NCI-H774 (cell line): Measurements from ENCODE around the gene PLB1.

Source experiments
- DNase-seq: peaks from one replicate; lab custom pipeline; 2025; lab: John Stamatoyannopoulos, UW

Gene PLB1

DNA sequence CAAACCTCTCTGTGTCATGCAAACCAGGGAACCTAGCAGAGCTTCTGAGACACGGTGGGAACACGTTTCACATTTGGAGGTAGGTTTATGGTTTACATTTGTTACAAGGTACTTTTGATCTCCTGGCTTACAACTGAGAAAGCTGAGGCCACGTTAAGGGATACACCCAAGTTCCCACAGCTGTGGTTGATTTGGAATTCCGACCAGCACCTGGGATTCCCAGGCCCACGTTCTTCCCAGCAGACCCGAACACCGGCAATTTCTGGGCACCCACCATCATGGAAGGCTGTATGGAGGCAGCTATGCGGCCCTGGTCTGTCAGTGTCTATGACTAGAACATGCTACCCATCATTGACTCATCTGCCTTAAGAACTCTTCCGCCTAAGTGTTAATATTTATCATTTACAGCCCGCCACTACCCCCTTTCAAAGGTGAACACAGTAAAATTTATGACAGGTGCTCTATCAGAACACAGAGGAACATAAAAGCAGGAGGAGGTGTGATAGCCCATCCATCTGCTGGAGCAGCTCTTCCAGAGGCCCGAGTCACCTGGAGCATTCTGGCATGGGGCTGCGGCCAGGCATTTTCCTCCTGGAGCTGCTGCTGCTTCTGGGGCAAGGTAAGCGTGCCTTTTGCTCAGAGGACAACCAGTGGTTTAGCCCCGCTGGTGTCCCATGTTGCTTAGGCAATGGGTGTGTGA, at the start of gene PLB1:
TSS of gene PLB1 (plus strand) at position 510 of the 700 bp plus-strand sequence. CDS start at position 565, 55 bp downstream.
- no peak for DNase-seq

DNA sequence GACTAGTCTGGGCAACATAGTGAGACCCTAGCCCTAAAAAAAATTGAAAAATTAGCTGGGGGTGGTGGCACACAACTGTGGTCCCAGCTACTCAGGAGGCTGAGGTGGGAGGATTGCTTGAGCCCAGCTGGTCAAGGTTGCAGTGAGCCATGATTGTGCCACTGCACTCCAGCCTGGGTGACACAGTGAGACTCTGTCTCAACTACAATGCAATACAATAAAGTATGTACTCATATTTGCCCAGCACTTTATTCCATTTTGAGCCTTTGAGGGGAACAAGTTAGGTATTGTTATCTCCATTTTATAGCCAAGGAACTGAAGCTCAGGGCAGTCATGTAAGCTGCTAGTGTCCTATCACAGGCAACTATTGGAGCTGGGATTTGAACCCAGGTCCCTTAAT, 49.3 kb upstream of the PLB1 start:
- DNase-seq, result no peak

DNA sequence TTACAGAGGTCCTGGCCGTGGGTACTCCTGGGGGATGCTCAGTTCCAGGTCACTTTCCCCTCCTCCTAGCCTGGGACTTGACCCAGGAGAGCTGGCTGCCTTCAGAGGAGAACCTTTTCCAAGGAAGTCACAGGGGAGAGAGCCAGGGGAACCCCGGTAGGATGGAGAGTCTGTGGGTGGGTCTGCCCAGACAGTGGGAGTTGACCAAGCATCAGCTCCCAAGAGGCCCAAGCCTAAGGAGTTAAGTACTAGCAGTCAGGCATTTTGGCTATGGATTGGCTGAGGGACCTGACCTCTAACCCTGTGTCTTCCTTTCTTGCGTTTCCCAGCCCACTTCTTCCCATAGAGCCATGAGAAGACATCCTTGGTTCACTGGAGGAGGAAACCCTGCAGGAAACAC, 48.8 kb upstream of the PLB1 start:
- no peak for DNase-seq

DNA sequence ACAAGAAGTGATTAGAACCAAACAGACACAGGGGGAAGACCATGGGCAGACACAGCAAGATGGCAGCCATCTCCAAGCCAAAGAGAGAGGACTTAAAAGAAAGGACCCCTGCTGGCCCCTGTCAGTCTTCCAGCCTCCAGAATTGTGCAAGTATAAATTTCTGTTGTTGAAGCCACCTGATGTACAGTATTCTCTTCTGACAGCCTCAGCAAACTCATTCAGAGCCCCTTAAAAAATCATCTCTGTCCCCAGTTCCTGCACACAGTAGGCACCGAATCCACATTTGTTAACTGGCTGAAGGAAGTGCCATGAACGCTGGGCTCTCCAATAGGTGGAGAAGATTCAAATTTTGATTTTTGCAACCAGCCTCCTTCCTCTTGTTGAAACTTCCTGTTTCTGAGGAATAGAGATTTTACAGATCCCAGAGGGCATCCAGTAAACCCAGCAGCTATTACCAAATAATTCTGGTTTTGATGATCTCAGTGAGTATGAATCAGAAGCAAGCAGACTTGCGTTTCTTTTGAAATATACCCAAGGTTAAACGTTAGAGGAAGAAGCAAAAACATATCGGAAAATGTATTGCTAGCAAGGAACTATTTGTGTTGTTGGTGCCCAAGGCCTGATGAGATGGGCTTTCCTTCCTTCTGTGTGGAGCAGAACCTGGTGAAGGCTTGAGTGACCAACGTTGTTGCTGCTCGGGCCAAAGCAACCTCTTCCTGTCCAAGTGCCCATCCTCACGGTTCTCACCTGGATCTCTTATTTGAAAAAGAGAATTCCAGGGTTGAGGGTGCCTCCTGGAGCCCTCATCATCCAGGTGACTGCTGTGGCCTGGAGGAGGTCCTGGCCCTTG, 47.7 kb upstream of the PLB1 start:
- no peak for DNase-seq

GRCh38 chr2:28448793-28449100, 47.1 kb upstream of the PLB1 start:
- no peak for DNase-seq

DNA sequence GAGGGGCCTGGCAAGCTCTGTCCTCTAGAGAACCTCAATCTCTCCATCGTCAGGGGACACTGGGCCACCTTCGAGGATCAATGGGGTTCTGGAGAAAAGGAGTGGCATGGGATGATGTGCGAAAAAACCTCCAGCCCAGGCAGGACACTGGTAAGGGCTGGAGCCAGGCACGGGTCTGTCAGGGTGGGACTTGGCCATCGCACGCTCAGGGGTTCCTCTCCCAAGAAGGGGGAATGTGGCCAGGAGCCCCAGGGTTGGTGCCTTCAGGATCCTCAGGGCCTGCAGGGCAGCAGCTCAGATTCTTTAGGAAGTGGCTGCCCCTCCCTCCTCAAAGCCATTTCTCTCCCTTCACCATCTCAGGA, 46.8 kb upstream of the PLB1 start:
- no peak for DNase-seq

- DNase-seq, result no peak
These were observed 46.1 kb upstream of the PLB1 start for GRCh38 chr2:28449488-28450395.

- no peak for DNase-seq
These were observed 44.8 kb upstream of the PLB1 start for GRCh38 chr2:28450901-28451565.

GRCh38 chr2:28451793-28452533, 43.9 kb upstream of the PLB1 start:
- no peak for DNase-seq

- no peak for DNase-seq
These were observed 43.3 kb upstream of the PLB1 start for GRCh38 chr2:28452534-28453081.

GRCh38 chr2:28453396-28453795, 42.5 kb upstream of the PLB1 start:
- no peak for DNase-seq

DNA sequence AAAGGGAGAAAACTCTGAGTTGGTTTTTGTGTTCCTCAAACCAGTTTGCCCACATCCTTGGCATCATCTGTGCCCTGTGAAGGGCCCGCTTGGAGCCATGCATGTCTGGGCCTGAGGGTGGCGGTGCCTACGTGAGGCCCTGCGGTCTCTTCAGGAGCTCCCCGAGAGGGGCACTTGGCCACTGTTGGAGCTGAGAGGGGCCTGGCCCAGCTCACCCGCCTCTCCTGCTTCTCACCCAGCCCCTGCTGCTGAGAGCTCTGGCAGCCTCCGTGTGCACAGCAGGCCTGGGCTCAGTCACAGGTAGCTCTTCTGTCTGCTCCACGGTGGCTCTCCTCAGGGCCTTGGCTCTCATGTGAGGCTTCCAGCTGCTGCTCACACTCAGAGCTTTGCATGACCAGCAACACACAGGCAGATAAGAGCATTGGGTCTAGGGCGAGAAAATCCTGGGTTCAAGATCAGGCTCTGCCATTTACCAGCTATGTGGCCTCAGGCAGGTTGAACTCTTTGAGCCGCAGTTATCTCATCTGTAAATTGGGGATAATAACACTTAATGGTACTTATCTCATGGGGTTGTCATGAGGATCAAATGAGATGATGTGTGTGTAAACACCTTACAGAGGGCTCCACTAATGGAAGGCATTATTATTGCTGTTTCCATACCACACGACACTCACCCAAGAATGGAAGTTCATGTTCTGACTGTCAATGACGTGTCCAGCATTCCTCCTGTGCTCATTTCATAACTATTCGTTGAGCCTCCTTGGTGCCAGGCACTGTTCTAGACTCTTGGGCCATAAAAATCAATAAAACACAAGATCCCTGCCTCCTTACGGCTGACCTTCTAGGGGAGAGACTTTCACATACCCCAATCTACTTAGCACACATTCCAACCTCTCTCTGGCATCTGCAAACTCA, 41.6 kb upstream of the PLB1 start:
- no peak for DNase-seq

DNA sequence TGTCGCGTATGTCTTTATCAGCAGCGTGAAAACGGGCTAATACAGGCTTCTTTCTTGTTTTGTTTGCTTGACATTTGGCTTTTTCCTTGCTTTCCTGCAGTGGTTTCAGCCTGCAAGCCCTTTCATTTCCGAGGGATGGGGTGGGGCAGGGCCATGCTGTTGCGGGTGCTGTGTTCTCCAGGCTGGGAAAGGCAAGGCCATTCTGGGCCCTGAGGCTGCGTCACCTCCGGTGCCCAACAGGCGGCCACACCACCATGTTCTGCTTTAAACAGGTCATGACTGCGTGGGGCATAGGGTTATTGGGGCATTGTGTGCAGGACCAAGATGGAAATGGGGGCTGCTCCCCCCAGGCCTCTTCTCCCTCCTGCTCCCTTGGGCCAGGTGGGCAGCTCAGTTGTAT, 38.6 kb upstream of the PLB1 start:
- no peak for DNase-seq

DNA sequence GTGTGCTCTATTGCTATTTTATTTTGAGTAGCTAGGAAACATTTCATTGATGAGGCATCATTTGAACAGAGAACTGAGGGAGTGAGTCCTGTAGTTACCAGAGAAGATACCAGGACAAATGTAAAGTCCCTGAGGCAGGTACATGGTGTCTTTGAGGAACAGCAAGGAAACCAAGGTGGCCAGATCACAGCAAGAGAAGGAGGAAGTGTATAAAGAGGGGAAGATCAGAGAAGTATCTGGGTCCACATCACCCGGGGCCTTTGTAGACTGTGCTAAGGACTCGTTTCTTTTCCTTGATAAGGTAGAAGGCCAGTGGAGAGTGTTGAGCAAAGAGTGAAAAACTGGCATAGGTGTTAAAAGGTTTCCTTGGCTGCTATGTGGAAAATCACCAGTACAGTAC, 34.8 kb upstream of the PLB1 start:
- DNase-seq, result no peak

GRCh38 chr2:28462122-28462521, 33.7 kb upstream of the PLB1 start:
- no peak for DNase-seq

GRCh38 chr2:28463211-28463816, 32.5 kb upstream of the PLB1 start:
- no peak for DNase-seq

GRCh38 chr2:28463893-28464292, 32.0 kb upstream of the PLB1 start:
- no peak for DNase-seq

GRCh38 chr2:28465148-28465885, 30.5 kb upstream of the PLB1 start:
- DNase-seq, result no peak

DNA sequence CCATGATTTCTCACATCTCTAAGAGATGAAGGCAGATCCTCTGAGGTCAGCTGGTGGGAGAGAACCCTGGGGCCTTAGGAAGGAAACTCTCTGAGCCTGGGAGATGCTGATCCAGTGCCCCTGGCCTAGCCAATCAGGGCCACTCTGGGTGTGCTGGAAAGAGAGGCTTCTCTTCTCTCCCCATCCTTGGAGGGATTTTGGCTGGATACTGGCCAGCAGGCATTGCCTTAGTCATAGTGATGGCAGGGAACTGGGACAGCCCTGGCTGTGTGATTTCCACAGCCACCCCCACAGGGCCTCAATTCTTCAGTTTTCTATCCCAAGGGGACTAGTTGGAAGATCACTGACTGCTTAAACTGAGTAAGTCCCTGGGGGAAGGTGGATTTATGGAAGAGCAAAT, 26.6 kb upstream of the PLB1 start:
- no peak for DNase-seq
